ENCODE data around the gene MGLL.
"Not testable (repeated sequence)": the region's sequence is repeated elsewhere in the genome, so short reads cannot be mapped to it uniquely, and the experiment has no call there.

MGLL gene

GRCh38 chr3:127689266-127689860 is 133.0 kb downstream of the MGLL start:
- DNase-seq (ENCODE audit: low read depth) = no peak

- DNase-seq (ENCODE audit: low read depth) = no peak
Measured at GRCh38 chr3:127688416-127689265, 133.7 kb downstream of the MGLL start.

DNA sequence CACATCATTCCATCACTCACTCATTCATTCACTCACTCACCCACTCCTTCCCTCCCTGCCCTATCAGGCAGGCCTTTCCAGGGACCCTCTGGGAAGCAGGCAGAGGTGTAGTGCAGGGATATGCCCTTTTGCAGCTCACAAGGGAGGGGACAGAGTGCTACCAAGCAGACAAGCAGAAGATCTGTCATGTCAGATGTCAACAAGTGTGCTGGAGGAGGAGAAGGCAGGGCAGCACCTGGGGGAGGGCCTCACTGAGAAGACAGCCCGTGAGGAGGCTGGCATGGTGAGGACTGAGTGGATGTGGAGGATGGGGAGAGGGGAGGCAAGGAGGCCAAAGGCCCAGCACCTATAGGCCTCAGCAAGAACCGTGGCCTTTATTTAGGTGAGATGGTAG is 134.3 kb downstream of the MGLL start:
- no peak for DNase-seq (ENCODE audit: low read depth)

GRCh38 chr3:127687228-127687737 is 135.0 kb downstream of the MGLL start:
- no peak for DNase-seq (ENCODE audit: low read depth)

GRCh38 chr3:127686512-127686894 is 135.8 kb downstream of the MGLL start:
- no peak for DNase-seq (ENCODE audit: low read depth)

DNA sequence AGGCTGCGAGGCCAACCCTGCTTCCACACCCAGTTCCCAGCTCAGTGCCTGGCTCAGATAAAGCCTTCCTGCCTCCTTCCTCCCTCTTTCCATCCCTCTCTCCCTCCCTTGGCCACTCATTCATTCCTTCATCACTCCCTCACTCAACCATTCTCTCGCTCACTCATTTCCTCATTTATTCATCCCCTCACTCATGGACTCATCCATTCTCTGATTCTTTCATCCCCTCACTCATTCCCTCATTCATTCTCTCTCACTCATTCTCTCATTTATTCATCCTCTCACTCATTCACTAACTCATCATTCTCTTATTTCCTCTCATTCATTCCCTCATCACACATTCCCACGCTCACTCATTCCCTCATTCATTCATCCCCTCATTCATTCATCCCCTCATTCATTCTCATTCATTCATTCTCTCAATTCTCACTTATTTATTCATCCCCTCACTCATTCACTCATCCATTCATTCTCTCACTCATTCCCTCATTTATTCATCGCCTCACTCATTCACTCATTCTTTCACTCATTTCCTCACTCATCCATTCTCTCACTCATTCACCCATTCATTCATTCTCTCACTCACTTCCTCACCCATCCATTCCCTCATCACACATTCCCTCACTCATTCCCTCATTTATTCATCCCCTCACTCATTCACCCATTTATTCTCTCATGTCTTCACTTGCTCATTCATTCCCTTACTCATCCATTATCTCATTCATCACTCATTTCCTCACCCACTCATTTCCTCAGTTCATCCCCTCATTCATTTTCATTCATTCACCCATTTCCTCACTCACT is 136.4 kb downstream of the MGLL start:
- no peak for DNase-seq (ENCODE audit: low read depth)

GRCh38 chr3:127684871-127685707 is 137.2 kb downstream of the MGLL start:
- DNase-seq (ENCODE audit: low read depth) = no peak

DNA sequence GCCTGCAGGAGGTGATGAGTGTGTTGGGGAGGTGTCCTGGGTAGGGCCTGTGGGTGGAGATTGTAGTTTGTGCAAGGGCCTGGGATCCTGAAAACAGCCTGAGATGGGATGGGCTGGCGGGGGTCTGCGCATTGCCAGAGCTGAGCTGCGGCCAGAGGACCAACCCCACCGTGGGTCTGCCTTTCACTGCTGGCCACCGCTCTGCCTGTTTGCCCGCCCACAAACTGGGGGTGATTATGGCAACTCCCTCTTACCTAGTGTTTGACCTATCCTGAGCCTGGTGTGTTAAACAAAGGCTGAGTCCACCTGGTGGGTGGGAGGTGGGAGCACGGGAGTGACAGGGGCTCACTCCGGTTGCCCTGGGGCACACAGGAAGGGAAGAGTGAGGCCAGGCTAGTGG is 139.8 kb downstream of the MGLL start:
- DNase-seq (ENCODE audit: low read depth) = no peak

DNA sequence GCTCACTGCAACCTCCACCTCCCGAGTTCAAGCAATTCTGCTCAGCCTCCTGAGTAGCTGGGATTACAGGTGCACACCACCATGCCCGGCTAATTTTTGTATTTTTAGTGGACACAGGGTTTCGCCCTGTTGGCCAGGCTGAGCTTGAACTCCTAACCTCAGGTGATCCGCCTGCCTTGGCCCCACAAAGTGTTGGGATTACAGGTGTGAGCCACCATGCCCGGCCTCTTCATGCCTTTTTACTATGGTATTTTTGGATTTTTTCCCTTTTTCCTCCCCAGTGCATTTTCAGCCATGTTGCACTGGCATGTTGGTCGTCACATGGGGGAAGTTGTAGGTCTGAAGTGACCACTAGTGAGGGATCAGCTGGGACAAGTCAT is 140.2 kb downstream of the MGLL start:
- not testable (repeated sequence) for DNase-seq (ENCODE audit: low read depth)

GRCh38 chr3:127680798-127681221 is 141.5 kb downstream of the MGLL start:
- no peak for DNase-seq (ENCODE audit: low read depth)

GRCh38 chr3:127680146-127680661 is 142.1 kb downstream of the MGLL start:
- no peak for DNase-seq (ENCODE audit: low read depth)

DNA sequence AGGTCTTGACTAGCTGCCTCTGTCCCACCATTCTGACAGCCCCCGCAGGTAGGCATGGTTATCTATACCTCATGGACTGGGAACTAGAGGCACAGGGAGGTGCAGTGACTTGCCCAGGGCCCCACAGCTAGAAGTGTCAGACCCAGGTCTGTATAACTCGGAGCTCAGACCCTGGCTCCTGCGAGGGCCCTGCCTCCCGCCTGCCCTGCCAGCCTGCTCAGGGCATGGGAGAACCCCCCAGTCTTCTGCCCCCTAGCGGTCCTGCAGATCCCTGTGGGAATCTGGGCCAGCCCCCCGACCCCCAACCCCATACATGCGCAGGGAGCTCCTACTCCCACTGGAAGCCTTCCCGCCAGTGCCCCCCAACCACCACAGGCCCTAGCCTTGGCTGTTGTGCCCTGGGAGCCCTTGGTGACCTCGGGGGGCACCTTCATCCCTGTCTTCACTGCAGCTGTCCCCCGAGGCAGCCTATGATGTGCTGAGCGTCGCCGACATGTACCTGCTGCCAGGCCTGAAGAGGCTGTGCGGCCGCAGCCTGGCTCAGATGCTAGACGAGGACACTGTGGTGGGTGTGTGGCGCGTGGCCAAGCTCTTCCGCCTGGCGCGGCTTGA is 142.7 kb downstream of the MGLL start:
- DNase-seq (ENCODE audit: low read depth) = no peak

DNA sequence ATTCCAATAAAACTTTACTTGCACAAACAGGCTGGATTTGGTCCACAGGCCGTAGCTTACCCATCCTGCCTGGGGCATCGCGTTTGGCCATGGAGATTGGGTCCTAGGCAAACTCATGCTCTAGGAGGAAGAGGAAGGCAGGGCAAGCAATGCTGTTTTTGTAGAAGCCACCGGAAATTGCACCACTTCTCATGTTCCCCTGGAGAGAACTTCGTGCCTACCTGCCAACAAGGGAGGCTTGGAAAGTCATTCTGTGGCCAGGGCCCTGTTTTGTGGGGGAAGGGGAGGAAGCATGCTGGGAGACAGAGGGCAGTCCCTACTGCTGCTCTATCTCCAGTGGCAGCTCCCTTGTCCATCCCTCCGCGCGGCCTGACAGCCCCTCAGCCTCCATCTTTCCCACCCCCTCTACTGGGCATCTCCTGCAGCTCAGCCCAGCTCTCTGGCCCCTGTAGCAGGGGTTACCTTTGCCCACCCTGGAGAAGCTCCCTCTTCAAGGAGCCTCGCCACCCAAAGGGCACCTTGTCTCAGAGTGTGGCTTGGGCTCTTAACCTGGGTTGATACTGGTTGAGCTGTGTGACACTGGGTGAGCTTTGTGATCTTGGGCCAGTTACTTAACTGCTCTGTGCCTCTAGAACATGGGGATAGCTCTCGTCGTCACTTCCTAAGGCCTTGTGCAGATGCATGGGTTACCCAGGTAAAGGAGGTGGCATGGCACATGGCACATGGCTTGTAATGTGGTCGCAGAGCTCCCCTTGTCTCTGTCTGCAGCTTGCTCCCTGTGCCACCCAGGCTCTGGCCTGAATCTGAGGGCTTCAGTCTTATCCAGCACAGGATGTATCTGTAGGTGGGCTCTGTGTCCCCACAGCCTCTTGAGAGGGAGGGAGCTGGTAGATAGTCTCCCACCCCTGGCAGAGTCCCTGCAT is 143.4 kb downstream of the MGLL start:
- DNase-seq (ENCODE audit: low read depth) = no peak

GRCh38 chr3:127678315-127678599 is 144.1 kb downstream of the MGLL start:
- DNase-seq (ENCODE audit: low read depth) = no peak

DNA sequence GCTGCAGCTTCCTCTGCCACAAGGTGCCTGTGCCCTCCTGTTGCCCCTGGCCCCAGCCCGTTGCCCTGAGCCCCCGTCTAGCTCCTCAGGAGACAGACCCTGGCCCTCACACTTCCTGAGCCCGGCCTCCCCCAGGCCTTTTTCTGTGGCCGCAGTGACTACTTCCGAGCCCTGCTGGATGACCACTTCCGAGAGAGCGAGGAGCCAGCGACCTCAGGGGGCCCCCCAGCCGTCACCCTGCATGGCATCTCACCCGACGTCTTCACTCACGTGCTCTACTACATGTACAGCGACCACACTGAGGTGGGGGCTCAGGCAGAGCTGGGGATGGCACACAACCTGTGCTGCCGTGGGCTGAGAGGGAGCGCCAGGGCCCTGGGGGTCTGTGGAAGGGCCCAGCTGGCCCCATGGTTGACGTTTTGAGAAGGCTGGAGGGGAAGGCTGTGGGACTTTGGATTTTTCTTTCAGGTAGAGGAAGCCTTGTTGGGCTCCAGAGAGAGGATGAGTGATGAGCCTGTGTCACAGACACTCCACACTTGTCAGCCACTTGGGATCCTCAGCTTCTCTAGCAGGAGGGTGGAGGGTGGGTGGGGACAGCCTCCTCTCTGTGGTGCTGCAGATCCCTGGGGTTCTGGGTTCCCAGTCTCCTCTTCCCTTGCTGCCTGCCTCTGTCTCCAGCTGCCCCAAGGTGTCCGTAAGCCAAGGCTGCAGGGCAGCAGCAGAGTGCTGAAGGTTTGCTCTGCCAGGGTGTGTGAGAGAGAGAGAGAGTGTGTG is 144.6 kb downstream of the MGLL start:
- DNase-seq (ENCODE audit: low read depth) = no peak

DNA sequence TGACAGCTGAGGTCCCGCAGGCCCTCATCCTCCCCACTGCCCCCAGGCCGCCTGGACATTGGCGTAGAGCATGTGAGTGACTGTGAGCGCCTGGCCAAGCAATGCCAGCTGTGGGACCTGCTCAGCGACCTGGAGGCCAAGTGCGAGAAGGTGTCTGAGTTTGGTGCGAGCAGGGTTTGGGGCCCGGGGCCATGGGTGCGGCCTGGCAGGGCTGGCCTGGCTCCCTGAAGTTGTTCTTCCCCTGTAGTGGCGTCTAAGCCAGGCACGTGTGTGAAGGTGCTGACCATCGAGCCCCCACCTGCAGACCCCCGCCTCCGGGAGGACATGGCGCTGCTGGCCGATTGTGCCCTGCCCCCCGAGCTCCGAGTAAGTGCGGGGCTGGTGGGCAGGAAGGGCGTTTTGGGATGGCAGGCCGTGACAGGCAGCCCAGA is 145.4 kb downstream of the MGLL start:
- DNase-seq (ENCODE audit: low read depth) = no peak

GRCh38 chr3:127676456-127676855 is 145.9 kb downstream of the MGLL start:
- DNase-seq (ENCODE audit: low read depth) = no peak

GRCh38 chr3:127675651-127676391 is 146.5 kb downstream of the MGLL start:
- DNase-seq (ENCODE audit: low read depth) = no peak

DNA sequence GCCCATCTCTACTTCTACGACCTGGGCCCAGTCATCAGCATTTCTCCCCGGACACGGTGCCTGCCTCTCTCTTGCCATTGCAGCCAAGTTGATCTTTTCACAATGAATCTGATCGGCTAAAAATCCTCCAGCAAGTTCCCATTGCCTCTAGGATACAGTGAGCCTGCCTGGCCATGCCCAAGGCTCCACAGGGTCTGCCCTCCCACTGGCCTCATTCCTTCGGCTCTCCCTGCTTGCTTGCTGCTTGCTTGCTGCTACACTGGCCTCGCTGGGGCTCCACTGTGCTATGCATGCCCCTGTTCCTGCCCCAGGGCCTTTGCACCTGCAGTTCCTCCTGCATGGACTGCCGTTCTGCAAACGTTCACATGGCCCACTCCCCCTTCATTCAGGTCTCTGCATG is 147.5 kb downstream of the MGLL start:
- DNase-seq (ENCODE audit: low read depth) = no peak

Measured in stimulated activated CD4-positive, alpha-beta T cell treated with anti-CD3 and anti-CD28 coated beads, Interleukin-2, amount 100 ng/mL, for 4 hours (primary cell).